Tibial nerve (tissue), 4 donors: Measurements from ENCODE around the gene NACA2.

Experiments used
- CTCF ChIP-seq, 5 experiments: fragments of 200-600 bp in 3 of 5; fragments of 450-650 bp in 2 of 5; sonication (generic) in 3 of 5; IDR thresholded peaks; one replicate each; pipeline ENCODE4 v1.5.1; 2016 to 2019; ENCODE audit warnings: antibody characterized with exemption in 5 of 5, mild to moderate bottlenecking in 3 of 5, moderate library complexity in 2 of 5
- EP300 ChIP-seq, 2 donors: sonication (generic); formaldehyde crosslinking; IDR thresholded peaks; one replicate each; pipeline ENCODE4 v1.6.1; 2017; ENCODE audit warnings: antibody characterized with exemption in 2 of 2, mild to moderate bottlenecking in 1 of 2

GRCh38 chr17:61621317-61621716 lies 30.3 kb upstream of the NACA2 start:
- TF ChIP-seq CTCF (IDR thresholded peaks at IDR 0.05) = no peak
- no peak for TF ChIP-seq EP300 (IDR thresholded peaks at IDR 0.05)
